HUDEP-2 (cell line): ENCODE results near the gene DNAJC30.

Experiments used
- DNase-seq, 76 experiments: peaks; one replicate each; lab custom pipeline; 2025; ENCODE audit not compliant: unreplicated experiment in 76 of 76; lab: John Stamatoyannopoulos, UW

Gene DNAJC30

DNA sequence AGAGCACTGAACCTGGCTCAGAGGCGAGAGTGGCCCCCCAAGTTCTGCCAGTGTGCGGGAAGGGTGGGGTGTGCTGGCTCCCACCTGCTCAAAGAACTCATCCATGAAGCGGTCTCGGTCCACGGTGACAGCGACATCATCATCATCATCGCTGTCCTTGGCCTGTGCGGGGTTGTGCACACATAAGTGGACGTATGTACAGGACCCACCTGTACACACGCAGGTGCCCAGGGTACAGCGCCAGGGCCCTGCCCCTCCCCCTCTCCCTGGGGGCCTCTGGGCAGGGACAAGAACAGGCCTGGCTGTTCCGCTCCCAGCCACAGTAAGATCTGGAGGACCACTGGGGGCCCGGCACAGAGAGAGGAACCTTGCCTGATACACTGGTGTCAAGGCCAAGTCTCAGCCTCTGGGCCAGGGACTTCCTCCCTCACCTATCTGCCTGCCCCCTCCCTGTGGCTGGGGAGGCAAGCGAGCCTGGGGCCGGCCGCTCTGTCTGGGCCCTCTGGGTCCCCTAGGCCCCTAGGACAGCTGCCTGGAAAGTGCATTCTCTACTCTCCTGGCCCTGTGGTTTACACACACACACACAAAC lies 25.8 kb upstream of the DNAJC30 start:
- DNase-seq = no peak

DNA sequence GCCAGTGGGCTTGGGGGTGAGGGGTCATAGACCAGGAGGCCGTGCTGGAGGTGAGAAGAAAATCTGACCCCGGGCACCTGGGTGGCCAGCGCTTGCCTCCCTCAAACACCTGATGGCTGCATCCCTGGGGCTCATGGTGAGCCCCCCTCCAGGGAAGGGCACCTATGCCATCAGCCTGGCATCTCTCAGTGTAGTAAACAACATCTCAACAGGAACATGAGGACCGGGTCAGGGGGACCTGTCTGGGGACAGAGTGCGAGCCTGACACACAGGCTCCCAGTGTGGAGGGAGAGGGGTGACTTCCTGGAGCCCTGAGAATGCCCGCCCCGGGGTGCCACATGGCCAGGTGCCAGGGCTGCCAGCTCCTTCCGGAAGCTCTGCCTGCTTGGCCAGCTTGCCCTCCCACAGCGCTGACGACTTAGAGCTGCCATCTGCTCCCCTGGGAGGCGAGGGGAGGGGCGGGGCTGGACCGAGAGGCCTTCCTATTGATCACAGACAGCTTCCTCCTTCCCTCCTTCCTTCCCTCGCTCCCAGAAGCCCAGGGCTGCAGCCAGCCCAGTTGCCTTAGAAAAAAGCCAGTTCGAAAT lies 23.9 kb upstream of the DNAJC30 start:
- DNase-seq = no peak

DNA sequence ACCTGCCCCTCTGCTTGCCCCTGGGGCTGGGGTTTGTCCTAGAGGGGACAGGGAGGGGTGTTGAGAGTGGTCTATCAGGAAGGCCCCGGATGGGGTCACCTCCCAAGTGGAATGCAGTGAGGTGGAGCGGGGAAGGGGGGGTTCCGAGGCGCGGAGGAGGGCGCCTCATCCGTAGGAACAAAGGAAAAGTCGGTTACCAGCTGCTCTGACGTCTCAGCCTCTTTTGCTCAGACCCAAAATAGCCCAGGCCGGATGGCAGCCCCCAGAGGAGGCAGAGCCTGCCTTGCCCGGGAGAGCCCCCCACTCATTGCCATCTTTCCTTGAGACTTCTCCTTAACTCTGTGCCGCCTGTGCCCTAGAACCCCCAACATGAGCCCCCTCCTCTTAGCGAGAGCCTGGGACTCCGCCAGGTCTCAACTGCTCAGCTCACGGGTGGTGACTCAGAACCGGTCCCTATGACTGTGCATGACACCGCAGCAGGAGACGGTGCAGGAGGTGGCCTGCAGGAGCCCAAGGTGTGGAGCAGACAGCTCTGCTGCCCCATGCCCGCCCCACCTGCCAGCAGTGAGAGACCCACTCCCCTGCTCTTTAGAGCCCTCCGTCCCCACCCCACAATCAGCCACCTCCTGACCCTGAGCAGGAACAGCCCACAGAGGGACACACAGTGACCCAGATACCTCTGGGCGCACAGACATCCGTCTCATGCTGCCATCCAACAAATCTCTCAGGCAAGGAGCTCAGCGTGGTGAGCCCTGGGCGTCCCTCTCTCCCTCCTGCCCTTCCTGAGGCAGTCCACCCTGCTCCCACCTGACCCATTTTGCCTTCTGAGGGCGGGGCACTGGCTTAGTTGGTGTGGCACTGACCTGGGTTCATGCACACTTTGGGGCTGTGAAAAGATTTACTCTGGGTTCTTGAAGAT lies 23.1 kb upstream of the DNAJC30 start:
- no peak for DNase-seq

DNA sequence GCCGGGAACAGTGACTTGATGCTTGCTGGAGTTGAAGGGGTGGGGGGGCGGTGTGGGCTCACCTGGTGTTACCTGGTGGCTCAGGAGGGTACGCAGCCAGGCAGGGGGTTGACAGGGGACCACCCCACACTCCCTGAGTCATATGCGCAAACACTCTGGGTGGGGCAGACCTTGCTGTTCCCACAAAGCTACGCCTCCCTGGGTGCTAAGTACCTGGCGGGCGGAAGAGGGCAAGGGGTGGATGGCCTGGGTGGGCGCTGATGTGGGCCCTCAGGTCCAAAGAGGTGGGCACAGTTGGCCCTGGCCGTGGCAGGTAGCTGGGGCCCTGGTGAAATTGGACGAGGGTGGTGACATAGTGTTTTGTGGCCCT lies 22.3 kb upstream of the DNAJC30 start:
- DNase-seq = no peak

DNA sequence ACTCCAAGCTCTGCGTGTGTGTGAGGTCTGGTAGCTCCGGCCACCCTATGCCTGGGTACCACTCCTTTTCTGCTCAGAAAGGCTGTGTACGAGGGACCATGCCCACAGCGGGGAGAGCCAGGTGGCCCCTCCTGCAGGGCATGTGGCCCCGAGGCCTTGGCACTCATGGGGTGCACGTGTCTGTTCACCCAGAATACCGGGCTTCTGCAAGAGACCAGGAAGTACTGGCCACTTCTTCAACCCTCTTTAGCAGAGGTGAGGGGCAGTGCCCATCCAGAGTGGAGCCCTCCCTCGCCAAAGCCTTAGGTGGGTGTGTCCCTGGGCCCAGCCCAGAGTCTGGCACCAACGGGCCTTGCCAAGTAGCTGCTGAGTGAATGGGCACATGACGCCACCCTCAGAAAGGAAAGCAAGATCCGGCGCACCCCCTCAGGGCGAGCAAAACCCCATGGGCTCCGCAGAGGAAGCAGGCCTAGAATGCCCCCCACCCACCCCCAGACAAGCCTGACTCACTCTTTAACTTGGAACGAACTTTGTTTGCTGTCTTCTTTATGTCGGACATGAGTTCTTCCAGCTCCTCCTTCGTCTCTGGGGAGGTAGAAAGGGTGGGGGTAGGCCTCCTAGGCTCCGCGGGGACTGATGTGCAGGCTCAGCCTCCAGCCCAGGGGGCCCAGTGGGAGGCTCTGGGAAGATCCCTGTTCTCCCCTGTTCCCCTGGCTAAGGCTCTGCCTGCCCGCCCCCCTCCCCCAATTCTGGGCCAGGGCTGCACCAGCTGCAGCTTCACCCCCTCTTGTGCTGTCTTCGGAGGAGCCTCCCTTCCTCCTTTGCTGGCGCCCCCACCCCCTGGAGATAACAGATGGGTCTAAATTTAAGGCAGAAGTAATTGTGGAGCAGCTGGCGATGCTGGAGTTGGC lies 21.6 kb upstream of the DNAJC30 start:
- DNase-seq = peak in 9 of 76 experiments; percentile 4 to 36 (median 12)

DNA sequence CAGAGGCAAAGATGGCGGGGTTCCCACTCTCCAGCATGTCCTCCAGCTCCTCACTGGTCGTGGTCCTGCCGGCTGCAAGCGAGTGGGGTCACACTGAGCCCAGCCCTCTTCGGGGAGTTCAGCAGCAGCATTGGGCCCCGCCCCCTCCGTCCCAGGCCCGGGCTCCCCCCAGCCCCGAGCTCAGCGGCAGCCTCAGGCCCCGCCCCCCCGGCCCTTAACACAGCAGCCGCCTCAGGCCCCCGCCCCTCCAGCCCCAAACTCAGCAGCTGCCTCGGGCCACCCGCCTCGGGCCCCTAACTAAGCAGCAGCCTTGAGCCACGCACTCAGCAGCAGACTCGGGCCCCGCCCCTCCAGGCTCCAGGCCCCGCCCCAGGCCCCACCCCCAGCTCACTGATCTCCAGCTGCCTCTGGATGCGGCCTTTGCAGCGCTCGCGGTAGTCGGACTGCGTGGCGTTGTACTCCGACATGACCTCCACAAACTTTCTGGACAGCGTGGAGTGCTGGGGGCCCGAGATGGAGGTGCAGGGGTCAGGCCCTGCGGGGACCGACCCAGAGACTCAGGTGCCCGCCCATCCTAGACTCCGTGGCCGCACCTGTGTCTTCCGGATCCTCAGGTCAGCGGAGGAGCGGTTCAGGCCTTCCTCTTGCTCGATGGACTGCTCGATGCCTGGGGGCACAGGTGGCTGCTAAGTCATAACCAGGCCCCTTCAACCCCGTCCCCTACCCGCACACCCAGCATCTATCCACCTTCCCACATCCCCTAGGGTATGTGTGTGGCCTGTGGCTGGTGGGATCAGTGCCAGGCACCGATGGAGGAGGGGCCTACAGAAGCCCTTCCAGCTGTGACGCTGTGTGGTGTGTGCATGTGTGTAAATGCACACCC lies 20.7 kb upstream of the DNAJC30 start:
- peak in 46 of 76 experiments; percentile 3 to 71 (median 38) for DNase-seq

DNA sequence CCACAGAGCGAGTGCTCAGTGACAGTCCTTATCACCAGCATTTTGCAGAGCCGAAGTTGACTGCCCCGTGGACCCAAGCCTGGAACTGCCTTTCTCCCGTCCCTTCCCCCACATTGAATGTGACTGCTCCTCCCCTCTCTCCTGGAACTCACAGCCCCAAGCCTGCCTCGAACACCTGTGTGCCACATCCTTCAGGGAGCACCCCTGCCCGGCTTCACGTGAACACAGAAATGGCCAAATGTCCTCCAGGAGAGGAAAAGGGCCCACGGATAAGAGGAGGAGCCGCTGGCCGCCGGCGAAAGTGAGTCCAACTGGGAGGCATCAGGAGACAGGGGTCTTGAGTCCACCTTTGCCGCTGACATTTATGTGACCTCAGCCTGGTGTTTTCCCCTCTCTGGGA lies 20.0 kb upstream of the DNAJC30 start:
- no peak for DNase-seq

DNA sequence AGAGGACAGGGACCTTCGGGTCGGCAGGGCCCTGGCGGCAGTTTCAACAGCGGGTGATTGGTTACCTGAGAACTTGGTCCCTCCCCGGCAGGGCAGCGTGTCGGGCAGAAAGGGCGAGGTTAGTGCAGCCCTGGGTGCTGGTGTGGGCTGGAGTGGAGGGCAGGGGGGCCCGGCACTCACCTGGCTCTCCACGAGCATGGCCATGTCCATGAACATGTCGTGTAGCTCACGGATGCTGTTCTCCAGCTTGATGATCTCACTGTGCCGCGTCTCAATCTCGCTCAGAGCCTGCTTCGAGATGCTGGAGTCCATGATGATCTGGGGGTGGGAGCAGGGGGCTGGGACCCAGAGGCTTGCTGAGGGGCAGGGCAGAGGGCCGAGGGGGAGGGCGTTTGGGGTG lies 19.4 kb upstream of the DNAJC30 start:
- no peak for DNase-seq

DNA sequence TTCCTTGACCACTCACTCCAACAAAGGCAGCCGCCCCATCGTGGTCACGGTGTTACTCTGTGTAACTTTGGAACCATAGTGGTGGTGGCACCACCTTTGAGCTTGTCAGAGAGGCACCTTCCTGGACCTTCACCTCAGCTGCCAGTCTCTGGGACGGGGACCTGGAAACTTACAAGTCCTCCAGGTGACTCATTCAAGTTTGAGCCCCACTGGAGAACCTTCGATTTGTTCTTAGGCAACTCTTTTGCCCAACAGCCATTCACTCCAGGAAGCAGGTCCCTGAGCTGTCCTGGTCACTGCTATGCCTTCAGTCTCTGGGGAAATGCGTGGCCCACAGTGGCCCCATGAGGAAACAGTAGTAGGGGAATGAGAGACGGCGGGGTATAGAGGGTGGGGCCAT lies 19.0 kb upstream of the DNAJC30 start:
- no peak for DNase-seq

DNA sequence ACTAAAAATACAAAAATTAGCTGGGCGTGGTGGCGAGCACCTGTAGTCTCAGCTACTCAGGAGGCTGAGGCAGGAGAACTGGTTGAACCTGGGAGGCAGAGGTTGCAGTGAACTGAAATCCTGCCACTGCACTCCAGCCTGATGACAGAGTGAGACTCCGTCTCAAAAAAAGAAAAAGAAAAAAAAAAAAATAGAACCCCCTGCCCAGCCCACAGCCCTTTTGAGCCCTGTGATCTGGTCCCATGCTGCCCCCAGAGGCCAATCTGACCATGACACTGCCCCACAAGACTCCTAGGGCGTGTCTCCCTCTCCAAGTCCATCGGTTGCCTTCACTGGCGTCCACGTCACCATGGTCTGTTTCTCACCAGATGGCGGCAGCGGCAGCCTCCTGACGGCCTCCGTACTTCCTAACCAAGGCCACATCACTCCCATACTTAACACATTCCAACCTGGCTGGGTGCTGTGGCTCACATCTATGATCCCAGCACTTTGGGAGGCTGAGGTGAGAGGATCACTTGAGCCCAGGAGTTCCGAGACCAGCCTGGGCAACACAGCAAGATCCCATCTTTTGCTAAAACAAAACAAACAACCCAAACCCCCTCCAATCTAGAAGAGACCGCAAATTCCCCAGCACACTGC lies 18.2 kb upstream of the DNAJC30 start:
- DNase-seq = peak in 17 of 76 experiments; percentile 4 to 43 (median 13)

DNA sequence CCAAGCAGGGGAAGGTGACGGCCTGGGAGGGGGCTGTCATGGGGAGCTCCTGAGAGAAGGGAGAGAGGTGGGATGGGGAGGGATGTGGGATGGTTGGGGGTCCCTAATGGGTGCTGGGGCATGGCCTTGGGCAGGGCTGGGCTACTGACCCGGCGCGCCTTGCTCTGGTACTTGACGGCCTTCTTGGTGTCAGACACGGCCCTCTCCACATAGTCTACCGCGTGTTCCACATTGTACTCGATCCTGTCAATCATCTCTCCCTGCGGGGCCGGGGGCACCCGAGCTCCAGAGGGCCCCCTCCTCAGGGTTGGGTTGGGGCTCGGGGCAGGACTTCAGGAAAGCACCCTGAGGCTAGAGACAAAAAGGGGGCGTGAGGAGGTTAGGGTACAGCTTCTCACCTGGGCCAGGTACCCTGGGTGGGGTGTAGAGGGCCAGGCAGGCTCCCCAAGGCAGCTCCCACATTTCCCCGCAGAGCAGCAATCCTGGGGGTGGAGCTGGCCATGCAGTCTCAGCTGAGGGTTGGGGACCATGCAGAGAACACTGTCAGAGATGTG lies 17.4 kb upstream of the DNAJC30 start:
- no peak for DNase-seq

DNA sequence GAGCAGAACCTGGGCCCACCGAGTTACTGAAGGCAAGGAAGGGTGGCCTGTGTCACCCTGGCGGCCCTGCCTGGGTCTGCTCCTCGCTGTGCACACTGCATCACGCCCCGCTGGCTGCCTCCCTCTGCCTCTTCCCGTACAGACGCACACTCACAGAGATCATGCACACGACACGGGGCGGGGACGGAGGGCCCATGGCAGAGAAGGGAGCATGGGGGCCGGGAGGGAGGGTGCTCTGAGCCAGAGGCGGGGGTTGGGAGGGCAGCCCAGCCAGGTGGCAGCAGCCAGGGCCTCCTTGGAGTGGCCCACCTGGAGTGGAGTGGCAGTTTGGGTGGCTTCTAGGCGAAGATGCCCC lies 16.8 kb upstream of the DNAJC30 start:
- no peak for DNase-seq

DNA sequence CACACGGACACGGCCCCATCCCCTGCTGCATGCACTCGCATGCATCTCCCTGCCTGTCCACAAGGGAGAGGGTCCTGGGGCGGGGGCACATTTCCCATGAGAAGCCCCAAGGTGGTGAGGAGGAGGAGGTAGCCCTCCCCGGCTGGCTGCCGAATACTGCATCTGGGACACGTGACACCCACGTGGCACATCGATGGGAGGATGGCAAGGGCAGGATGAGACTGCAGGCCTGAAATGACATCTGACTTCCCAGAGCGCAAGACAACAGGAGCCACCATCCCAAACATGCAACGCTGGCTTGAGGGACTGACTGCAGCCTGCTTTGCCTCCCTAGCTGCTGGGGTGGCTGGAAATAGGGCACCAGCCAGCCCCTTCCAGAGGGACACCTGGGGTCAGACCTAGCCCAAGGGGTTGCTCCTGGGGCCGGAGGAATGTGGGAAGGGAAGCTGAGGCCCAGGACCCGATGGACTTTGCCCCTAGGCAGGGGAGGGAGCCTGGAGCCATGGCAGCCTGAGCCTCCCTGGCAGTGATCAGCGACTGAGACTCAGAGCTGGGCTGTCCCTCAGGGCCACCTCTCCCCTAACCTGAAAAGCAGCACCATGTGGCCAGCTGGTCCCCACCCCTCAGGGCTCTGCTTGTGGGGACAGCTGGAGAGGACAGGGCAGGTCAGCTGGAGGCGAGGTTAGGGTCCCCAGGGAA lies 16.3 kb upstream of the DNAJC30 start:
- no peak for DNase-seq

DNA sequence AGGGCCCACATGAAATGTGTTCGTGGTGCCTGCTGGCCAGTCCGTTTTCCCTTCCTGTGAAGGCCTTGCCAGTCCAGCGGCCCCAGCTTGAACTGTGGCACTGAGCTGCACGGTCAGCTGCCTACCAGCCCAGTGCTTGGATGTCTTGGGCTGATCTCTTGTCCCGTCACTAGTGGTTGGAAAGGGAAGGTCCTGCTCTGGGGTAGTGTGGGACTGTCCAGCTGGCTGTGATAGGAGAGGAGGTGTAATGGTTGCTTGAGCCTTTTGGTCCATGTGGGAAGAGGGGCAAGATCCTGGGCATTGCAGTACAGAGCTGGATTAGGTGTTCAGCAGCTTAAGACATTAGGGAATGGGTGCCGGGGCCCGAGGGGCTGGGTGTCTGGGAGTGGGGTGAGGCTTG lies 15.2 kb upstream of the DNAJC30 start:
- DNase-seq = no peak

DNA sequence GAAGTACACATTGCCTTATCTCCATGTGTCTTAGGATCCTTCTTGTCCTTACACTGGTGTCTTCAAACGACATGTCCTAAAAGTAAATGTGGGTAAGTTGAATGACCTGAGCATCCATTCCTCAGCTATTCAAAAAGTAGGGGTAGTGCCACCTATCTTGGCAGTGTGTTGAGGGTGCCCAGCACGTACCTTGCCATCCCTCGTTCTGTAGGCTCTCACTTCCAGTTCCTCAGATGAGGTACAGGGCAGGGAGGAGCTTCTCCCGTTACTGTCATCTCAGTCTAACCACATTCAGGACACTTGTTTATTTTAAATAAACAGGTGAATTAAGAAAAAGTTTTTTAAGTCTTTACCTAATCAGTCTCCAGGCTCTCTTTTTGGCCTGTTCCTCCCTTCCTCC lies 13.1 kb upstream of the DNAJC30 start:
- DNase-seq = no peak

DNA sequence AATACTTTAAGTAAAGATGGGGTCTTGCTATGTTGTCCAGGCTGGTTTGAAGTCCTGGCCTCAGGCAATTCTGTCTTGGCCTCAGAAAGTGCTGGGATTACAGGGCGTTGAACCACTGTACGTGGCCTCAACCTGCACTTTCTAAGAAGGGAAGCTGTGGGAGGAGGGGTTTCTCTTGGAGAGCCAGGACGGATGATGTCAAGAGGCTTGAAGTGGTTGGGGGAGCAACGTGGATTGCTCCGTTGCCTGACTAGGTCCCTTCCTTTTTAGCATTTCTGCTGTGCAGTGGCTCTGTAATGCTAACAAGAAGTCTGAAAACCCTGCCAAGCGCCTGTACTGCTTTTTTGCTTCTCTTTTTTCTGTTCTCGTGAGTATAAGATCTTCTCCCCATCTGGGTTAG lies 7.4 kb upstream of the DNAJC30 start:
- no peak for DNase-seq

DNA sequence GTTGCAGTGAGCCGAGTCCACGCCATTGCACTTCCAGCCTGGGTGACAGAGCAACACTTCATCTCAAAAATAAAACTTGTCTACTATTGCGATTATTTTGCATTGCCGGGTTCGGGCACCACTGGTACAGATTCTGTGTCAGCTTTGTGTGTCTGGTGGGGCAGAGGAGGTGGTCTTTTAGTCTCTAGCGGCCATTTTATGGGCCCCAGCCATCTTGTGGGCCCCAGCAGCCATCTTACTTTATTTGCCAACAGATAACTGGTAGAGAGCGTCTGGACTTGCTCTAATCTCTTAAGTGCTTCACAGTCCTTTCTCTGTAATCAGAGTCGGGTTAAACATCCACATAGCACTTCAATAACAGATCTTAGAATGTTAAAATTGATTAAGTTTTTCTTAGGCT lies 5.0 kb upstream of the DNAJC30 start:
- DNase-seq = no peak

DNA sequence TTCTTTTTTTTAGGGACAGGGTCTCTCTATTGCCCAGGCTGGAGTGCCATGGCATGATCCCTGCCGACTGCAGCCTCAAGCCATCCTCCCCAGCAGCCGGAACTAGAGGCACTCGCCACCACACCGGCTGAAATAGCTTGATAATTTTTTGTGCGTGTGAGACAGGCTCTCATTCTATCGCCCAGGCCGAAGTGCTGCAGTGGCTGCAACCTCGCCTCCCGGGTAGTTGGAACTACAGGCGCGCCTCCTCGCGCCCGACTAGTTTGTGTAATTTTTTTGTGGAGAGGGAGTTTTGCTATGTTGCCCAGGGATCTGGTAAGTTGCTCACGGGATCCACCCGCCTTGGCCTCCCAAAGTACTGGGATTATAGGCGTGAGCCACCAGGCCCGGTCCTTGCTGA lies 2.1 kb upstream of the DNAJC30 start:
- no peak for DNase-seq
